ENCODE data around the gene ZC3H7B.

DNA sequence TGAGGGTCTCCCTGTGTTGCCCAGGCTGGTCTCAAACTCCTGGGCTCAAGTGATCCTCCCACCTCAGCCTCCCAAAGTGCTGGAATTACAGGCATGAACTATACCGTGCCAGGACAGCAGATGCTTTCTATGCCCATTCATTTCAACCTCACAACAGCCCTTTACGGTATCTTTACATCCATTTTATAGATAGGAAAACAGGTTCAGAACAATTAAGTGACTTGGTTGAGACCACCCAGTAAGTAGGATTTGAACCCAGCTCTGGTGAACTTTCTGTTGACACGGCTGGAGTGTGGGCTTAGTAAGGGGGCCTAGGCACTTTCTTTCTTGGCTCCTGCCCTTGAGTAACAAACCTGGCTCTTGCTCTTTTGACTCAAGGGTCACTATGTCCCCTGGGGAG lies 106.1 kb downstream of the ZC3H7B start:
- no peak for TF ChIP-seq POLR2A (IDR thresholded peaks at IDR 0.05)
- TF ChIP-seq, protein P1, sequence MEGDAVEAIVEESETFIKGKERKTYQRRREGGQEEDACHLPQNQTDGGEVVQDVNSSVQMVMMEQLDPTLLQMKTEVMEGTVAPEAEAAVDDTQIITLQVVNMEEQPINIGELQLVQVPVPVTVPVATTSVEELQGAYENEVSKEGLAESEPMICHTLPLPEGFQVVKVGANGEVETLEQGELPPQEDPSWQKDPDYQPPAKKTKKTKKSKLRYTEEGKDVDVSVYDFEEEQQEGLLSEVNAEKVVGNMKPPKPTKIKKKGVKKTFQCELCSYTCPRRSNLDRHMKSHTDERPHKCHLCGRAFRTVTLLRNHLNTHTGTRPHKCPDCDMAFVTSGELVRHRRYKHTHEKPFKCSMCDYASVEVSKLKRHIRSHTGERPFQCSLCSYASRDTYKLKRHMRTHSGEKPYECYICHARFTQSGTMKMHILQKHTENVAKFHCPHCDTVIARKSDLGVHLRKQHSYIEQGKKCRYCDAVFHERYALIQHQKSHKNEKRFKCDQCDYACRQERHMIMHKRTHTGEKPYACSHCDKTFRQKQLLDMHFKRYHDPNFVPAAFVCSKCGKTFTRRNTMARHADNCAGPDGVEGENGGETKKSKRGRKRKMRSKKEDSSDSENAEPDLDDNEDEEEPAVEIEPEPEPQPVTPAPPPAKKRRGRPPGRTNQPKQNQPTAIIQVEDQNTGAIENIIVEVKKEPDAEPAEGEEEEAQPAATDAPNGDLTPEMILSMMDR (IDR thresholded peaks at IDR 0.05): no peak
